Astrocyte (in vitro differentiated cells and primary cell): ENCODE results near the gene VSTM2L. TPM values are rescaled to one million over a fixed set of nuclear protein-coding genes. Genes with fewer than 3 reads are reported as not detected.
A peak's percentile ranks its signal among the peaks of the same experiment; 100 is the strongest.

Experiments
- DNase-seq: peaks from one replicate; pipeline ENCODE4 v3.0.0-alpha.2; 2010; ENCODE audit warnings: low read depth
- FAIRE-seq: peaks from 2 replicates; lab custom pipeline; 2011; peaks lifted over from hg19 to GRCh38; lab: Jason Lieb, UNC
- H2AFZ ChIP-seq: 2 replicates; pipeline ENCODE4 v1.6.0; 2012; ENCODE audit warnings: low read depth, low read length, inconsistent platforms
- H3K27ac ChIP-seq: 2 replicates; pipeline ENCODE4 v1.5.1; 2011; ENCODE audit warnings: low read depth, low read length, inconsistent platforms
- H3K27me3 ChIP-seq: 2 replicates; pipeline ENCODE4 v1.6.0; 2011; ENCODE audit warnings: low read length, inconsistent platforms; ENCODE audit not compliant: insufficient read depth
- H3K36me3 ChIP-seq: 2 replicates; pipeline ENCODE4 v1.5.1; 2011; ENCODE audit warnings: low read length, inconsistent platforms; ENCODE audit not compliant: insufficient read depth
- H3K4me1 ChIP-seq: 2 replicates; pipeline ENCODE4 v1.5.1; 2011; ENCODE audit warnings: low read length, inconsistent platforms; ENCODE audit not compliant: insufficient read depth
- H3K4me2 ChIP-seq: 2 replicates; pipeline ENCODE4 v1.6.0; 2012; ENCODE audit warnings: low read length, inconsistent platforms
- H3K4me3 ChIP-seq: 2 replicates; pipeline ENCODE4 v1.5.1; 2011; ENCODE audit warnings: low read depth, mild to moderate bottlenecking, low read length, inconsistent platforms; ENCODE audit not compliant: insufficient read depth
- H3K79me2 ChIP-seq: 2 replicates; pipeline ENCODE4 v1.6.0; 2012; ENCODE audit warnings: mild to moderate bottlenecking, low read length, inconsistent platforms; ENCODE audit not compliant: insufficient read depth
- H3K9ac ChIP-seq: 2 replicates; pipeline ENCODE4 v1.6.0; 2012; ENCODE audit warnings: mild to moderate bottlenecking, low read length, inconsistent platforms
- H3K9me3 ChIP-seq: 2 replicates; pipeline ENCODE4 v1.5.1; 2012; ENCODE audit warnings: low read depth, mild to moderate bottlenecking, low read length, inconsistent platforms; ENCODE audit not compliant: insufficient read depth
- H4K20me1 ChIP-seq: 2 replicates; pipeline ENCODE4 v1.6.0; 2012; ENCODE audit warnings: low read length, inconsistent platforms; ENCODE audit not compliant: insufficient read depth
- H3K27ac Mint-ChIP-seq: one replicate; pipeline ENCODE4 v1.8.0; 2021; ENCODE audit warnings: mild to moderate bottlenecking, mixed read lengths; ENCODE audit not compliant: unreplicated experiment
- H3K27me3 Mint-ChIP-seq: one replicate; pipeline ENCODE4 v1.8.0; 2021; ENCODE audit warnings: low read depth, mixed read lengths; ENCODE audit not compliant: unreplicated experiment
- H3K36me3 Mint-ChIP-seq: one replicate; pipeline ENCODE4 v1.8.0; 2021; ENCODE audit warnings: low read depth, mixed read lengths; ENCODE audit not compliant: unreplicated experiment
- H3K4me1 Mint-ChIP-seq: one replicate; pipeline ENCODE4 v1.8.0; 2021; ENCODE audit warnings: low read depth, mixed read lengths; ENCODE audit not compliant: unreplicated experiment
- H3K4me3 Mint-ChIP-seq: one replicate; pipeline ENCODE4 v1.8.0; 2021; ENCODE audit warnings: mild to moderate bottlenecking, moderate library complexity, mixed read lengths; ENCODE audit not compliant: unreplicated experiment
- H3K9me3 Mint-ChIP-seq: one replicate; pipeline ENCODE4 v1.8.0; 2021; ENCODE audit warnings: mild to moderate bottlenecking, mixed read lengths; ENCODE audit not compliant: unreplicated experiment
- EZH2 ChIP-seq: IDR thresholded peaks from 2 replicates; pipeline ENCODE4 v1.6.1; 2012; ENCODE audit warnings: mild to moderate bottlenecking, low read length, inconsistent platforms; ENCODE audit not compliant: insufficient read depth
- total RNA-seq: library from RNA; stranded (reverse); gene quantifications from 2 replicates; pipeline ENCODE4 v1.2.1, GENCODE V29; 2021
- TF ChIP-seq, protein P1 (sequence below): IDR thresholded peaks from 2 replicates; pipeline ENCODE4 v1.5.1; 2011; ENCODE audit warnings: low read depth, mild to moderate bottlenecking, inconsistent platforms, low read length, moderate library complexity; ENCODE audit not compliant: insufficient read depth

Gene VSTM2L
- total RNA-seq, 1 donor from 2014 or later = 18.5 TPM

DNA sequence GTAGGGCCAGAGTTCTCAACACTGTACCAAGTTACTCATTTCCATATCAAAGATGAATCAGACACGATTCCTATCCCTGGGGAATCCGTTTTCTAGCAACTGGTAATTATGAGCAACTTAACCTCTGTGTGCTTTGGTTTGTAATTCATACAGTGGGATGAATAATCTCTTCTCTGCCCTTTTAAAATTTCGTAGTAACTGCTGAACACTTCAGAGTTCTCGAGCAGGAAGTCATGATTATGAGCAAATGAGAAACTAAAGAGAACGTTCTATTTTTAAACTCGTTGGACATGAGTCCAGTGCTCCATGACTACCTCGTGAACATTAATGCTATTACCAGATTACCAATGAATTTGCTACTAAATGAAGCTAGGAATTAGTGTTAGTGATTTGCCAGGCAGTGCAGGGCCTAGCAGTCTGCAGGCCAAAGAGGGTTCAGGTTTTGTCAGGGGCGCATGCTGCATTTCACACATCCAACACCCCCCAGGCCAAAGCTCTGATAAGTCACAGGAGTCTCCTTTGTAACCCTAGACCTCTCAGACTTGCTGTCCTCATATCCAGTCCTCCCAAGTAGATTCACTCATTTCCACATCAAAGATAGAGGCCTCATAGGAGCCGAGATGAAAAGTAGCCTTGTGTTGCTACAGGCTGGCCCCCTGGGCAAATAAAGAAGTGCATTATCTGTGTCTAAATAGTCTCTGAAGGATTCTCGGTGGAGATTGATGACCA lies 45.8 kb upstream of the VSTM2L start:
- no peak overlapping the region for H3K27ac ChIP-seq
- no peaks in the 10 kb centered on the region for H3K9me3 ChIP-seq
- peaks cover 2% of the 10 kb centered on the region for H3K9me3 Mint-ChIP-seq
- peaks cover 6% of the 10 kb centered on the region for H3K4me1 ChIP-seq
- H3K9ac ChIP-seq = no peak overlapping the region
- DNase-seq (peak; percentile 70), FAIRE-seq (no peak)
- TF ChIP-seq EZH2 = no peak
- TF ChIP-seq, protein P1, sequence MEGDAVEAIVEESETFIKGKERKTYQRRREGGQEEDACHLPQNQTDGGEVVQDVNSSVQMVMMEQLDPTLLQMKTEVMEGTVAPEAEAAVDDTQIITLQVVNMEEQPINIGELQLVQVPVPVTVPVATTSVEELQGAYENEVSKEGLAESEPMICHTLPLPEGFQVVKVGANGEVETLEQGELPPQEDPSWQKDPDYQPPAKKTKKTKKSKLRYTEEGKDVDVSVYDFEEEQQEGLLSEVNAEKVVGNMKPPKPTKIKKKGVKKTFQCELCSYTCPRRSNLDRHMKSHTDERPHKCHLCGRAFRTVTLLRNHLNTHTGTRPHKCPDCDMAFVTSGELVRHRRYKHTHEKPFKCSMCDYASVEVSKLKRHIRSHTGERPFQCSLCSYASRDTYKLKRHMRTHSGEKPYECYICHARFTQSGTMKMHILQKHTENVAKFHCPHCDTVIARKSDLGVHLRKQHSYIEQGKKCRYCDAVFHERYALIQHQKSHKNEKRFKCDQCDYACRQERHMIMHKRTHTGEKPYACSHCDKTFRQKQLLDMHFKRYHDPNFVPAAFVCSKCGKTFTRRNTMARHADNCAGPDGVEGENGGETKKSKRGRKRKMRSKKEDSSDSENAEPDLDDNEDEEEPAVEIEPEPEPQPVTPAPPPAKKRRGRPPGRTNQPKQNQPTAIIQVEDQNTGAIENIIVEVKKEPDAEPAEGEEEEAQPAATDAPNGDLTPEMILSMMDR = no peak
- no peak overlapping the region for H3K4me3 Mint-ChIP-seq
- peaks cover 8% of the 10 kb centered on the region for H3K36me3 ChIP-seq
- H3K27me3 ChIP-seq = no peaks in the 10 kb centered on the region
- H3K79me2 ChIP-seq = no peaks in the 10 kb centered on the region
- peaks cover 24% of the 10 kb centered on the region for H3K36me3 Mint-ChIP-seq
- H3K4me3 ChIP-seq = no peak overlapping the region
- H3K27me3 Mint-ChIP-seq = no peaks in the 10 kb centered on the region
- H3K27ac Mint-ChIP-seq = no peak overlapping the region
- H4K20me1 ChIP-seq = peaks cover 4% of the 10 kb centered on the region
- no peak overlapping the region for H2AFZ ChIP-seq
- H3K4me2 ChIP-seq = peak overlapping the region; percentile 39
- H3K4me1 Mint-ChIP-seq = peaks cover 2% of the 10 kb centered on the region

DNA sequence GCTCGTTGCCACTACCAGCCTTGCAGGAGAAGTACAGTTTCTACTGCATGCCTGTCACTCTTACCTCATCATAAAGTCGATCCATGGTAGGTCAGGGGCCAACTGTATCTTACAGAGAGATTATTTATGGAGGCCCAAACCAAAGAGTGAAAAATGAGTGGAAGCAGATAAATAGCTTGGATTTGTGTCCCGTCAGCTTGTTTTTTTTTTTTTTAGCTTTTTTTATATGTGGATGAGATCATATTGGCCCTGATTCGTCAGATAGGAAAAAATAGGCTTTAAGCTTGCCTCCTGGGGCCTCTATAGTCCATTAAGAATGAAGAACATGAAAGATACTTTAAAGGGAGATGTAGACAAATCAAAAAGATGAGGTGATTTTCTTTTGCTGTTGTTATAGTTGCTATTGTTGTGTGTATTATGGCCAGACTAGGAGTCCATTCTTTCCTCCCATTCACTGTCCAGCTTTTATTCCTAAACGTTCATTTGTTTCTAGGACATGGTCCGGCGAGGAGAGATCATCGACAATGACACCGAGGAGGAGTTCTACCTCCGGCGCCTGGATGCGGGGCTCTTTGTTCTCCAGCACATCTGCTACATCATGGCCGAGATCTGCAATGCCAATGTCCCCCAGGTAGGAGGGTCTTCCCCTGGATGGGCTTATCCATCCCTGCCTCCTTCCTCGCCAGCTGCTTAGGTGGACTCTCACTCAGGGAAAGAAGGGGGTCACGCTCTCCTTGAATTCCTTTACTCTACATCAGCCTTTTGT lies 43.3 kb upstream of the VSTM2L start:
- no peak overlapping the region for H3K4me3 ChIP-seq
- Mint-ChIP-seq H3K36me3 (peaks cover 32% of the 10 kb centered on the region), H3K27ac (no peak overlapping the region), H3K9me3 (peaks cover 2% of the 10 kb centered on the region), H3K27me3 (no peaks in the 10 kb centered on the region), H3K4me1 (peaks cover 2% of the 10 kb centered on the region), H3K4me3 (no peak overlapping the region)
- no peaks in the 10 kb centered on the region for H3K9me3 ChIP-seq
- H2AFZ ChIP-seq = no peak overlapping the region
- H3K27ac ChIP-seq = no peak overlapping the region
- H3K27me3 ChIP-seq = no peaks in the 10 kb centered on the region
- peaks cover 4% of the 10 kb centered on the region for H4K20me1 ChIP-seq
- H3K36me3 ChIP-seq = peaks cover 8% of the 10 kb centered on the region
- no peak overlapping the region for H3K4me2 ChIP-seq
- no peak for FAIRE-seq
- peaks cover 6% of the 10 kb centered on the region for H3K4me1 ChIP-seq
- TF ChIP-seq EZH2 = no peak
- TF ChIP-seq, protein P1 = no peak
- no peaks in the 10 kb centered on the region for H3K79me2 ChIP-seq
- DNase-seq = no peak
- H3K9ac ChIP-seq = no peak overlapping the region

DNA sequence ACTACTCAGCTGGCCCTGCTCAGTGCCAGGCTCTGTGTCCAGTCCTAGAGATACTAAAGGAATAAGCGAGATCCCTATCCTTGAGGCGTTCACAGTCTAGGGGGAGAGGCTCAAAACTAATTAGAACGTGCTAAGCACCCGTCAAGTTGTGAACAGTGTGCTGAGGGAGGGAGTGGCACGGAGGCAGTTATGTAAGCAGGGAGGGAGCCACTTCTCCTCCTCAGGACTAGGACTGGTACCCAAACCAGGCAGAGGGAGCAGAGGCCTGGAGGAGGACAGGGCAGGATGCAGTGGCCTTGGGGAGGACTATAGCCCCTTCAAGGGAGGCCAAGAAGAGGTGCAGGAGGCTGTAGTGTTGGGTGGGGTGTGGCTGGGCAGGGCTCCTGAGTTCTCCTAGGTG lies 39.6 kb upstream of the VSTM2L start:
- H3K4me3 Mint-ChIP-seq = no peak overlapping the region
- no peak overlapping the region for H3K4me2 ChIP-seq
- no peak overlapping the region for H3K27ac ChIP-seq
- FAIRE-seq (no peak), DNase-seq (no peak)
- no peak overlapping the region for H3K4me3 ChIP-seq
- no peaks in the 10 kb centered on the region for H3K27me3 Mint-ChIP-seq
- H2AFZ ChIP-seq = no peak overlapping the region
- no peaks in the 10 kb centered on the region for H3K9me3 ChIP-seq
- no peaks in the 10 kb centered on the region for H4K20me1 ChIP-seq
- peaks cover 28% of the 10 kb centered on the region for H3K36me3 Mint-ChIP-seq
- TF ChIP-seq, protein P1 = no peak
- no peak for TF ChIP-seq EZH2
- H3K36me3 ChIP-seq = peaks cover 8% of the 10 kb centered on the region
- no peak overlapping the region for H3K27ac Mint-ChIP-seq
- H3K27me3 ChIP-seq = no peaks in the 10 kb centered on the region
- no peaks in the 10 kb centered on the region for H3K4me1 ChIP-seq
- no peaks in the 10 kb centered on the region for H3K4me1 Mint-ChIP-seq
- H3K79me2 ChIP-seq = no peaks in the 10 kb centered on the region
- H3K9ac ChIP-seq = no peak overlapping the region
- no peaks in the 10 kb centered on the region for H3K9me3 Mint-ChIP-seq
